ENCODE measurements around the gene BMP3.
A peak's percentile ranks its signal among the peaks of the same experiment; 100 is the strongest.

The BMP3 gene

GRCh38 chr4:81040012-81040659, 9.6 kb downstream of the BMP3 start:
- no peak for DNase-seq (ENCODE audit: low spot score)

GRCh38 chr4:81042578-81043365, 12.3 kb downstream of the BMP3 start:
- DNase-seq (ENCODE audit: low spot score): no peak

GRCh38 chr4:81049330-81049729, 18.8 kb downstream of the BMP3 start:
- no peak for DNase-seq (ENCODE audit: low spot score)

GRCh38 chr4:81049907-81050306, 19.4 kb downstream of the BMP3 start:
- DNase-seq (ENCODE audit: low spot score): no peak

GRCh38 chr4:81052119-81053068, 21.9 kb downstream of the BMP3 start:
- peak; percentile 86 for DNase-seq (ENCODE audit: low spot score)

GRCh38 chr4:81058621-81059020, 28.1 kb downstream of the BMP3 start:
- DNase-seq (ENCODE audit: low spot score): no peak

- no peak for DNase-seq (ENCODE audit: low spot score)
Measured at GRCh38 chr4:81060587-81061343, 30.3 kb downstream of the BMP3 start.

GRCh38 chr4:81061344-81061730, 30.8 kb downstream of the BMP3 start:
- no peak for DNase-seq (ENCODE audit: low spot score)

GRCh38 chr4:81062001-81062400, 31.5 kb downstream of the BMP3 start:
- DNase-seq (ENCODE audit: low spot score): no peak

GRCh38 chr4:81065446-81065845, 34.9 kb downstream of the BMP3 start:
- DNase-seq (ENCODE audit: low spot score): no peak

GRCh38 chr4:81069706-81070331, 39.3 kb downstream of the BMP3 start:
- peak; percentile 81 for DNase-seq (ENCODE audit: low spot score)

- no peak for DNase-seq (ENCODE audit: low spot score)
Measured at GRCh38 chr4:81071013-81071412, 40.5 kb downstream of the BMP3 start.

GRCh38 chr4:81081156-81081555, 50.6 kb downstream of the BMP3 start:
- no peak for DNase-seq (ENCODE audit: low spot score)

- DNase-seq (ENCODE audit: low spot score): no peak
Measured at GRCh38 chr4:81084029-81084428, 53.5 kb downstream of the BMP3 start.

- DNase-seq (ENCODE audit: low spot score): no peak
Measured at GRCh38 chr4:81084634-81085033, 54.1 kb downstream of the BMP3 start.

GRCh38 chr4:81085291-81085690, 54.8 kb downstream of the BMP3 start:
- DNase-seq (ENCODE audit: low spot score): no peak

GRCh38 chr4:81085979-81086378, 55.5 kb downstream of the BMP3 start:
- DNase-seq (ENCODE audit: low spot score): no peak

- no peak for DNase-seq (ENCODE audit: low spot score)
Measured at GRCh38 chr4:81093720-81094401, 63.4 kb downstream of the BMP3 start.

- no peak for DNase-seq (ENCODE audit: low spot score)
Measured at GRCh38 chr4:81095389-81095788, 64.9 kb downstream of the BMP3 start.

GRCh38 chr4:81096566-81096965, 66.1 kb downstream of the BMP3 start:
- DNase-seq (ENCODE audit: low spot score): no peak

GRCh38 chr4:81102107-81102506, 71.6 kb downstream of the BMP3 start:
- DNase-seq (ENCODE audit: low spot score): no peak

Data from ecto neural progenitor cell (in vitro differentiated cells).